H1 (cell line): ENCODE results near the gene TMEM181. TPM values are rescaled to one million over a fixed set of nuclear protein-coding genes. Genes with fewer than 3 reads are reported as not detected.

Experiments used
- BACH1 ChIP-seq: IDR thresholded peaks from 2 replicates; pipeline ENCODE4 v1.6.1; 2012; ENCODE audit warnings: low read length, improper control_type of control experiment
- TAF7 ChIP-seq: optimal IDR thresholded peaks from 2 replicates; pipeline ENCODE3; 2011; ENCODE audit warnings: low read depth, mild to moderate bottlenecking, inconsistent platforms, low read length, moderate library complexity, borderline replicate concordance
- polyA plus RNA-seq, 7 experiments: library from polyadenylated mRNA; depleted of rRNA in 3 of 7; stranded (reverse) in 5 of 7; unstranded in 2 of 7; fragments of >200 nt in 5 of 7; fragments of 200-250 nt in 2 of 7; gene quantifications; 1 replicate in 5 of 7; 2 replicates in 1 of 7; 4 replicates in 1 of 7; pipeline versions ENCODE4 v1.2.1 to v1.2.3, GENCODE V29; 2011 to 2013; ENCODE audit warnings: missing spikeins in 2 of 7, mixed read lengths in 2 of 7
- total RNA-seq: library from RNA; stranded (reverse); fragmentation: NEBNext Ultra II Directional; extraction: Animal tissue kit (Norgen Biotek cat#: 25700); gene quantifications from 2 replicates; pipeline ENCODE4 v1.2.1, GENCODE V29; 2021
- TF ChIP-seq, protein P1 (sequence below): IDR thresholded peaks from 2 replicates; pipeline ENCODE4 v1.6.1; 2012; ENCODE audit warnings: low read length, inconsistent platforms
- TF ChIP-seq, protein P2 (sequence below): IDR thresholded peaks from 2 replicates; pipeline ENCODE4 v1.6.1; 2011; ENCODE audit warnings: low read length, improper control_type of control experiment

TMEM181 gene
- total and polyA plus RNA-seq, 2 of the 8 experiments (the other 6 are each of a cell fraction or from before 2014, with no cell fraction given): 8.6 to 19.0 TPM

DNA sequence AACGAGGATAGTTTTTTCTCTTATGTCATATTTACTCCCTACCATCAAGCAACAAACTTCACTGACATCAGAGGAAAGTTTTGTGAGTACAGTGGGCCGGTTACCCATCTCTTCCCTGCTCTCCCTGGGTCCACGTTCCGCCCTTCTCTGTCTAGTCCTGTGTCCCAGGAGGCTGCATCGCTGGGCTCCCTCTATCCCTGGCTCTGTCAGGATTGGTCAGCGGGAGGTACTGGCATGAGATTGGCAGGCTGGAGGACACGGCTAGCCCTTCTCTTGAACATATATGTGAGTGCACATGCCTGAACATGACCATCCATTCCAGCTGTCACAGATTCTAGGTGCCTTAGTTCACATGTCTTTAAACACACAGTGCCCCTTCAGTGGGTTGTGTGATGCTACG lies 30.3 kb upstream of the TMEM181 start (continued):
- TF ChIP-seq, protein P1, sequence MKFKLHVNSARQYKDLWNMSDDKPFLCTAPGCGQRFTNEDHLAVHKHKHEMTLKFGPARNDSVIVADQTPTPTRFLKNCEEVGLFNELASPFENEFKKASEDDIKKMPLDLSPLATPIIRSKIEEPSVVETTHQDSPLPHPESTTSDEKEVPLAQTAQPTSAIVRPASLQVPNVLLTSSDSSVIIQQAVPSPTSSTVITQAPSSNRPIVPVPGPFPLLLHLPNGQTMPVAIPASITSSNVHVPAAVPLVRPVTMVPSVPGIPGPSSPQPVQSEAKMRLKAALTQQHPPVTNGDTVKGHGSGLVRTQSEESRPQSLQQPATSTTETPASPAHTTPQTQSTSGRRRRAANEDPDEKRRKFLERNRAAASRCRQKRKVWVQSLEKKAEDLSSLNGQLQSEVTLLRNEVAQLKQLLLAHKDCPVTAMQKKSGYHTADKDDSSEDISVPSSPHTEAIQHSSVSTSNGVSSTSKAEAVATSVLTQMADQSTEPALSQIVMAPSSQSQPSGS: no peak
- TF ChIP-seq TAF7: no peak
- TF ChIP-seq, protein P2, sequence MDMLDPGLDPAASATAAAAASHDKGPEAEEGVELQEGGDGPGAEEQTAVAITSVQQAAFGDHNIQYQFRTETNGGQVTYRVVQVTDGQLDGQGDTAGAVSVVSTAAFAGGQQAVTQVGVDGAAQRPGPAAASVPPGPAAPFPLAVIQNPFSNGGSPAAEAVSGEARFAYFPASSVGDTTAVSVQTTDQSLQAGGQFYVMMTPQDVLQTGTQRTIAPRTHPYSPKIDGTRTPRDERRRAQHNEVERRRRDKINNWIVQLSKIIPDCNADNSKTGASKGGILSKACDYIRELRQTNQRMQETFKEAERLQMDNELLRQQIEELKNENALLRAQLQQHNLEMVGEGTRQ: no peak
- no peak for TF ChIP-seq BACH1
